ENCODE results near the gene MYL1.

DNA sequence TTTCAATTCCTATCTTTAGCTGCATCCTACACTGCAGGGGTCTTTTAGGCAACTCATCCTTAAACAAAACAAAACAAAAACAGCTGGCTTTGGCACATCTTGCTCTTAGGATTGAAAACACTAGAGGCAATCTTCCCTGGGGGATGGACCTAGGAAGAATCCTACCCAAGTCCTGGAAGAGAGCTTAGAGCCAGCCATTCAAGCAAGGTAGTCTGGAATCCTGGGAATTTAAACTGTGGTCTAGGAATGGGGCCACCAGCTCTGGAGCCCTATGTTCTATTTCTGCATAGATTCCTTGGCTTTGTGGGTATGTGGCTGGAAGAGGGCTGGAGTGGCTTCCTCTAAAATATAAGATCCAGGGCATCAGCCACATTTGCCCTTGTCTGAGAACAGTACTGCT is 27.7 kb downstream of the MYL1 start:
- TF ChIP-seq ZNF792 (tag by site-specific recombination; IDR thresholded peaks at IDR 0.05) = no peak
- TF ChIP-seq ZNF629 (tag by site-specific recombination; IDR thresholded peaks at IDR 0.05) = no peak
- TF ChIP-seq, protein P1, sequence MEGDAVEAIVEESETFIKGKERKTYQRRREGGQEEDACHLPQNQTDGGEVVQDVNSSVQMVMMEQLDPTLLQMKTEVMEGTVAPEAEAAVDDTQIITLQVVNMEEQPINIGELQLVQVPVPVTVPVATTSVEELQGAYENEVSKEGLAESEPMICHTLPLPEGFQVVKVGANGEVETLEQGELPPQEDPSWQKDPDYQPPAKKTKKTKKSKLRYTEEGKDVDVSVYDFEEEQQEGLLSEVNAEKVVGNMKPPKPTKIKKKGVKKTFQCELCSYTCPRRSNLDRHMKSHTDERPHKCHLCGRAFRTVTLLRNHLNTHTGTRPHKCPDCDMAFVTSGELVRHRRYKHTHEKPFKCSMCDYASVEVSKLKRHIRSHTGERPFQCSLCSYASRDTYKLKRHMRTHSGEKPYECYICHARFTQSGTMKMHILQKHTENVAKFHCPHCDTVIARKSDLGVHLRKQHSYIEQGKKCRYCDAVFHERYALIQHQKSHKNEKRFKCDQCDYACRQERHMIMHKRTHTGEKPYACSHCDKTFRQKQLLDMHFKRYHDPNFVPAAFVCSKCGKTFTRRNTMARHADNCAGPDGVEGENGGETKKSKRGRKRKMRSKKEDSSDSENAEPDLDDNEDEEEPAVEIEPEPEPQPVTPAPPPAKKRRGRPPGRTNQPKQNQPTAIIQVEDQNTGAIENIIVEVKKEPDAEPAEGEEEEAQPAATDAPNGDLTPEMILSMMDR (tag by site-specific recombination; IDR thresholded peaks at IDR 0.05) = no peak
- no peak for TF ChIP-seq YY1 (tag by site-specific recombination; IDR thresholded peaks at IDR 0.05)
- no peak for TF ChIP-seq ZNF248 (tag by site-specific recombination; IDR thresholded peaks at IDR 0.05)
- TF ChIP-seq, protein P2, sequence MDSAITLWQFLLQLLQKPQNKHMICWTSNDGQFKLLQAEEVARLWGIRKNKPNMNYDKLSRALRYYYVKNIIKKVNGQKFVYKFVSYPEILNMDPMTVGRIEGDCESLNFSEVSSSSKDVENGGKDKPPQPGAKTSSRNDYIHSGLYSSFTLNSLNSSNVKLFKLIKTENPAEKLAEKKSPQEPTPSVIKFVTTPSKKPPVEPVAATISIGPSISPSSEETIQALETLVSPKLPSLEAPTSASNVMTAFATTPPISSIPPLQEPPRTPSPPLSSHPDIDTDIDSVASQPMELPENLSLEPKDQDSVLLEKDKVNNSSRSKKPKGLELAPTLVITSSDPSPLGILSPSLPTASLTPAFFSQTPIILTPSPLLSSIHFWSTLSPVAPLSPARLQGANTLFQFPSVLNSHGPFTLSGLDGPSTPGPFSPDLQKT (IDR thresholded peaks at IDR 0.05; ENCODE audit: borderline replicate concordance, low read depth, low read length) = no peak
- TF ChIP-seq SCRT2 (tag by site-specific recombination; IDR thresholded peaks at IDR 0.05) = no peak
- TF ChIP-seq, protein P3, sequence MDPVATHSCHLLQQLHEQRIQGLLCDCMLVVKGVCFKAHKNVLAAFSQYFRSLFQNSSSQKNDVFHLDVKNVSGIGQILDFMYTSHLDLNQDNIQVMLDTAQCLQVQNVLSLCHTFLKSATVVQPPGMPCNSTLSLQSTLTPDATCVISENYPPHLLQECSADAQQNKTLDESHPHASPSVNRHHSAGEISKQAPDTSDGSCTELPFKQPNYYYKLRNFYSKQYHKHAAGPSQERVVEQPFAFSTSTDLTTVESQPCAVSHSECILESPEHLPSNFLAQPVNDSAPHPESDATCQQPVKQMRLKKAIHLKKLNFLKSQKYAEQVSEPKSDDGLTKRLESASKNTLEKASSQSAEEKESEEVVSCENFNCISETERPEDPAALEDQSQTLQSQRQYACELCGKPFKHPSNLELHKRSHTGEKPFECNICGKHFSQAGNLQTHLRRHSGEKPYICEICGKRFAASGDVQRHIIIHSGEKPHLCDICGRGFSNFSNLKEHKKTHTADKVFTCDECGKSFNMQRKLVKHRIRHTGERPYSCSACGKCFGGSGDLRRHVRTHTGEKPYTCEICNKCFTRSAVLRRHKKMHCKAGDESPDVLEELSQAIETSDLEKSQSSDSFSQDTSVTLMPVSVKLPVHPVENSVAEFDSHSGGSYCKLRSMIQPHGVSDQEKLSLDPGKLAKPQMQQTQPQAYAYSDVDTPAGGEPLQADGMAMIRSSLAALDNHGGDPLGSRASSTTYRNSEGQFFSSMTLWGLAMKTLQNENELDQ (tag by site-specific recombination; IDR thresholded peaks at IDR 0.05; ENCODE audit: low read depth) = no peak
- TF ChIP-seq, protein P4, sequence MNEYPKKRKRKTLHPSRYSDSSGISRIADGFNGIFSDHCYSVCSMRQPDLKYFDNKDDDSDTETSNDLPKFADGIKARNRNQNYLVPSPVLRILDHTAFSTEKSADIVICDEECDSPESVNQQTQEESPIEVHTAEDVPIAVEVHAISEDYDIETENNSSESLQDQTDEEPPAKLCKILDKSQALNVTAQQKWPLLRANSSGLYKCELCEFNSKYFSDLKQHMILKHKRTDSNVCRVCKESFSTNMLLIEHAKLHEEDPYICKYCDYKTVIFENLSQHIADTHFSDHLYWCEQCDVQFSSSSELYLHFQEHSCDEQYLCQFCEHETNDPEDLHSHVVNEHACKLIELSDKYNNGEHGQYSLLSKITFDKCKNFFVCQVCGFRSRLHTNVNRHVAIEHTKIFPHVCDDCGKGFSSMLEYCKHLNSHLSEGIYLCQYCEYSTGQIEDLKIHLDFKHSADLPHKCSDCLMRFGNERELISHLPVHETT (tag by site-specific recombination; IDR thresholded peaks at IDR 0.05) = no peak
- TF ChIP-seq SP3 (tag by site-specific recombination; IDR thresholded peaks at IDR 0.05) = no peak
